Measurements from ENCODE around the gene VRK2.
"Not testable (repeated sequence)": the region's sequence is repeated elsewhere in the genome, so short reads cannot be mapped to it uniquely, and the experiment has no call there.

The VRK2 gene

DNA sequence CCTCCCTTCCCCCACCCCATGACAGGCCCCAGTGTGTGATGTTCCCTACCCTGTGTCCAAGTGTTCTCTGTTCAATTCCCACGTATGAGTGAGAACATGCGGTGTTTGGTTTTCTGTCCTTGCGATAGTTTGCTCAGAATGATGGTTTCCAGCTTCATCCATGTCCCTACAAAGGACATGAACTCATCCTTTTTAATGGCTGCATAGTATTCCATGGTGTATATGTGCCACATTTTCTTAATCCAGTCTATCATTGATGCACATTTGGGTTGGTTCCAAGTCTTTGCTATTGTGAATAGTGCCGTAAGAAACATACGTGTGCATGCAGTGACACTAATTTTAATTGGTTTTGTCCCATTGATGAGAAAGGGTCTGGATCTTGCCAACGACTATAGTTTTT lies 99.2 kb downstream of the VRK2 start:
- not testable (repeated sequence) for ATAC-seq, H3K27me3 Mint-ChIP-seq, DNase-seq, H3K4me3 Mint-ChIP-seq, H3K27ac Mint-ChIP-seq, H3K4me1 Mint-ChIP-seq, H3K9me3 Mint-ChIP-seq
- peaks cover 24% of the 10 kb centered on the region for H3K36me3 Mint-ChIP-seq (ENCODE audit: low read depth)

DNA sequence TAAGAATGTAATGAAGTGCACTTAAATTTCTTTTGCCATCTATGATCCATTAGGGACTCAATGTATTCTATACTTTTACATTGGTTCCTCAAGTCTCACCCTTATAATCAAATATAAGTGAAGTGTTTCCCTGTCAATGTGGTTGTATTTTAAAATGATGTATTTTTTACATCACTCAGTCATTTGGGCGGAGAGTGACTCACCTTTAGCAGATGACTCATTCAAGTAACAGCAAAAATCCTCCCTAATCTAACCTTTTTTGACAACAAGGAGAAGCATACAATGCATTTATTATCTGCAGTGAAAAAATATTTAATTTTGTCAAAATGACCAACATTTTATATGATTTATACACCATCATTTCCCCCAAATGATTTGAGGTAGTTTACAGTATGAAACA lies 100.1 kb downstream of the VRK2 start:
- DNase-seq, result no peak
- Mint-ChIP-seq H3K36me3 (ENCODE audit: low read depth) (peaks cover 24% of the 10 kb centered on the region), H3K27me3 (no peaks in the 10 kb centered on the region), H3K4me1 (peaks cover 8% of the 10 kb centered on the region), H3K9me3 (no peaks in the 10 kb centered on the region), H3K27ac (no peak overlapping the region), H3K4me3 (no peak overlapping the region)
- ATAC-seq, result no peak

DNA sequence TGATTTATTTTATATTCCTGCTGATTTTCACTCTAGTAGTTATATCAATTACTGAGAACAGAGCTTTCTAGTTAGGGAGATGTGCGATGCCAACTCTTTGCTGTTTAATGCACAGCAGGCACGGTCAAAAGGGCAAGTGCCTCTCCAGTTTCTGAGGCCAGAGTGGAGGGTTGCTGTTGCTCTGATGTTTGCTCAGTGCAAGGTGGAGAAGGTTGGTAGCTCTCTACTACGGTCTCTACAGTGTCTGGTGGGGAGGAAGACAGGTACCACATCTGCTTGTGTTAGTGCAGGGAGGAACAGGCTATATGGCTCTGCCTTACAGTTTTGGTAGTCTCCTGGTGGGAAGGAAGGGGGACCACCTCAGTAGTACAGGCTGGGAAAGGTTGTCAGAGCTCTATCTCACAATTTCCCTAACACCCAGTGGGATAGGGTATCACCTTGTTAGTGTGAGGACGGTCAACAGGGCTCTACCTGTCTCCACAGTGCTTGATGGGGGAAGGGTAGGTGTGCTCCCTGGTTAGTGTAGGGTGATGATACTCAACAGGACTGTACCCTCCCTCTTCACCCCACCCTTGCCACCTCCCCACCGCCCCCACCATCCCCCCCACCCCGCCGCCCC lies 108.7 kb downstream of the VRK2 start:
- DNase-seq (no peak), ATAC-seq (no peak)
- peaks cover 47% of the 10 kb centered on the region for H3K36me3 Mint-ChIP-seq (ENCODE audit: low read depth)
- no peaks in the 10 kb centered on the region for H3K4me1 Mint-ChIP-seq
- no peak overlapping the region for H3K27ac Mint-ChIP-seq
- H3K4me3 Mint-ChIP-seq, result no peak overlapping the region
- H3K27me3 Mint-ChIP-seq, result no peaks in the 10 kb centered on the region
- H3K9me3 Mint-ChIP-seq, result no peaks in the 10 kb centered on the region

DNA sequence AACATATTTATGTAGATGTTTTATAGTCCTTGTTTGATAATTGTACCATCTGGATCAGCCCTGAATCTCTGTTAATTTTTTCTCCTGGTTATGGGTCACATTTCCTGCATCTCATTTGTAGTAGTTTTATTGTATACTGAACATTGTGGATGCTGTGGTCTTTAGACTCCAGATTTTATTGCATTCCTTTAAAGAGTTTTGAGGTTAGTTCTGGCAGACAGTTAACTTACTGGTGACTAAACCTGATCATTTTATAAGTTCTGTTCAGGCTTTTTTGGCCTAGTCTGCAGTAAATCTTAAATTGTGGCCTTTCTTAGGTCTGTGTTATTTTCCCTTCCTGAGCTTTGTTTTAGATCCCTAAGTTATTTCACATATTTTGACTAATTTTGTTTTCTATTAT lies 110.2 kb downstream of the VRK2 start:
- H3K27me3 Mint-ChIP-seq, result no peaks in the 10 kb centered on the region
- no peak overlapping the region for H3K4me3 Mint-ChIP-seq
- peaks cover 60% of the 10 kb centered on the region for H3K36me3 Mint-ChIP-seq (ENCODE audit: low read depth)
- H3K4me1 Mint-ChIP-seq, result no peaks in the 10 kb centered on the region
- no peak overlapping the region for H3K27ac Mint-ChIP-seq
- DNase-seq (no peak), ATAC-seq (no peak)
- H3K9me3 Mint-ChIP-seq, result no peaks in the 10 kb centered on the region

DNA sequence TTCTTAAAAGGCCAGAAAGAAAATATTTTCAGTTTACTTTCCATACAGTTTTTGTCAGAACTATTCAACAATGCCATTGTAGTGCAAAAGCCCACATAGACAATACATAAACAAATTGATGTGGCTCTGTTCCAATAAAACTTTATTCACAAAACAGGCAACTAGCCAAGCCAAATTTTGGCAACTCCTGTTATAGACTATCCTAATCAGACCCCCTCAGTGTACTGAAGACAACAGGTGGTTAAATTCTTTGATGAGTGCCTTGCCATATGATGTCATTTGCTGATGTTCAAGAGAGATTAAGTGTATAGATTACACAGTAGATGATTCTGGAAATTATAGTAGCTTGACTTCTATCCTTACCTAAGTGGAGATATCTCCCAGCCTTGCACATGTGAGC lies 111.1 kb downstream of the VRK2 start:
- H3K9me3 Mint-ChIP-seq, result no peaks in the 10 kb centered on the region
- no peak for DNase-seq
- no peaks in the 10 kb centered on the region for H3K27me3 Mint-ChIP-seq
- H3K4me3 Mint-ChIP-seq, result no peak overlapping the region
- peaks cover 58% of the 10 kb centered on the region for H3K36me3 Mint-ChIP-seq (ENCODE audit: low read depth)
- ATAC-seq, result no peak
- H3K4me1 Mint-ChIP-seq, result no peaks in the 10 kb centered on the region
- H3K27ac Mint-ChIP-seq, result no peak overlapping the region

DNA sequence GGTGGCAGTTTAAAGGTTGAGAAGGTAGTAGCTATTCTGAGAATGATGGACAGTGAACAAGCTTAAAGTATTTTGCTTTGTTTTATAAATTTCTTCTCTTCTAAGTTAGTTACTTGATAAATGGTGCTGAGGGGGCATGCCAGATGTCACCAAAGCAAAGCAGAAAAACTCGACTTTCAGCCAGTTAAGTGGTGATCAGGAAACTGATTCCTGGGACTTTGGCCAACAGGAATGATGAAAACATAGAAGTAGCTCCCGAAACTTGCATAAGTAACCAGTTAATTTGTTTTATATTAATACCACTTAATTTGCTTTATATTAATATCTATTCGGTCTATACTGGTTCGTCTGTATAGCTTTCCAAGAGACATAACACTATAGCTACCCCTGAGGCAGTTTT lies 111.9 kb downstream of the VRK2 start:
- Mint-ChIP-seq H3K4me1 (no peaks in the 10 kb centered on the region), H3K36me3 (ENCODE audit: low read depth) (peaks cover 54% of the 10 kb centered on the region), H3K27me3 (no peaks in the 10 kb centered on the region), H3K9me3 (no peaks in the 10 kb centered on the region), H3K4me3 (no peak overlapping the region), H3K27ac (no peak overlapping the region)
- ATAC-seq (no peak), DNase-seq (no peak)

DNA sequence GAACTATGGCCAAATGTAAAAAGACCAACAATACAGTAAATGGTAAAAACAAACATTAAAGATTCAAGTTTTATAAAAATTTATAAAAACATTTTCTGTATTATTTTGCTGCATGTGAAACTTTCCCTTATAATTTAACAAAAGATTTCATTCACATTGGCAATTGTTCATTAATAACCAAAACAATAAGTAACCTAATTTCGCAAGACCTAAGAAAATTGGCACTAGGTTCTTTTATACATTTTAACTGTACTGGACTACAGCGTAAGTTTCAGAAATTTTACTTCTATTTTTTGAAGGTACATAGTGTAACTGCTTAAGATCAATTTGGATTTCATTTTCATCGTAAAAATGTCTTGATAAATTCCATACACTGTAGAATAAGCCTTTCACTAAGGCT lies 117.3 kb downstream of the VRK2 start:
- no peaks in the 10 kb centered on the region for H3K9me3 Mint-ChIP-seq
- peaks cover 27% of the 10 kb centered on the region for H3K36me3 Mint-ChIP-seq (ENCODE audit: low read depth)
- ATAC-seq (no peak), DNase-seq (no peak)
- no peaks in the 10 kb centered on the region for H3K27me3 Mint-ChIP-seq
- no peaks in the 10 kb centered on the region for H3K4me1 Mint-ChIP-seq
- H3K4me3 Mint-ChIP-seq, result no peak overlapping the region
- no peak overlapping the region for H3K27ac Mint-ChIP-seq

DNA sequence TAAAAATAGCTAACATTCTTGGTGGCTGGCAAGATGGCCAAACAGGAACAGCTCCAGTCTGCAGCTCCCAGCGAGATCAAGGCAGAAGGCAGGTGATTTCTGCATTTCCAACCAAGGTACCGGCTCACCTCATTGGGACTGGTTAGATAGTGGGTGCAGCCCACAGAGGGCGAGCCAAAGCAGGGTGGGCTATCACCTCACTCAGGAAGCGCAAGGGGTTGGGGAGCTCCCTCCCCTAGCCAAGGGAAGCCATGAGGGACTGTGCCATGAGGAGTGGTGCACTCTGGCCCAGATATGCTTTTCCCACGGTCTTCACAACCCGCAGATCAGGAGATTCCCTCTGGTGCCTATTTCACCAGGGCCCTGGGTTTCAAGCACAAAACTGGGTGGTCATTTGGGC lies 121.5 kb downstream of the VRK2 start:
- ATAC-seq, H3K4me3 Mint-ChIP-seq, H3K27me3 Mint-ChIP-seq, H3K27ac Mint-ChIP-seq, H3K4me1 Mint-ChIP-seq, DNase-seq: not testable (repeated sequence)
- Mint-ChIP-seq H3K9me3 (peaks cover 24% of the 10 kb centered on the region), H3K36me3 (ENCODE audit: low read depth) (peaks cover 35% of the 10 kb centered on the region)

DNA sequence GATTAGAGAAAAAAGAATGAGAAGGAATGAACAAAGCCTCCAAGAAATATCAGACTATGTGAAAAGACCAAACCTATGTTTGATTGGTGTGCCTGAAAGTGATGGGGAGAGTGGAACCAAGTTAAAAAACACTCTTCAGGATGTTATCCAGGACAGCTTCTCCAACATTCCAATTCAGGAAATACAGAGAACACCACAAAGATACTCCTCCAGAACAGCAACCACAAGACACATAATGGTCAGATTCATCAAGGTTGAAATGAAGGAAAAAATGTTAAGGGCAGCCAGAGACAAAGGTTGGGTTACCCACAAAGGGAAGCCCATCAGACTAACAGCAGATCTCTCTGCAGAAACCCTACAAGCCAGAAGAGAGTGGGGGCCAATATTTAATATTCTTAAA lies 123.2 kb downstream of the VRK2 start:
- H3K27ac Mint-ChIP-seq, H3K4me3 Mint-ChIP-seq, ATAC-seq, DNase-seq, H3K27me3 Mint-ChIP-seq, H3K4me1 Mint-ChIP-seq: not testable (repeated sequence)
- peaks cover 32% of the 10 kb centered on the region for H3K9me3 Mint-ChIP-seq
- peaks cover 45% of the 10 kb centered on the region for H3K36me3 Mint-ChIP-seq (ENCODE audit: low read depth)

DNA sequence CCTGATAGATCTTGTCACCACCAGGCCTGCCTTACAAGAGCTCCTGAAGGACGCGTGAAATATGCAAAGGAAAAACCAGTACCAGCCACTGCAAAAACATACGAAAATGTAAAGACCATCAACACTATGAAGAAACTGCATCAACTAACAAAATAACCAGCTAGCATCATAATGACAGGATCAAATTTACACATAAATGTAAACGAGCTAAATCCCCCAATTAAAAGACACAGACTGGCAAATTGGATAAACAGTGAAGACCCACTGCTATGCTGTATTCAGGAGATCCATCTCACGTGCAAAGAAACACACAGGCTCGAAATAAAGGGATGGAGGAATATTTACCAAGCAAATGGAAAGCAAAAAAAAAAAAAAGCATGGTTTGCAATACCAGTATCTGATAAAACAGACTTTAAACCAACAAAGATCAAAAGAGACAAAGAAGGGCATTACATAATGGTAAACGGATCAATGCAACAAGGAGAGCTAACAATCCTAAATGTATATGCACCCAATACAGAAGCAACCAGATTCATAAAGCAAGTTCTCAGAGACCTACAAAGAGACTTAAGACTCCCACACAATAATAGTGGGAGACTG lies 123.8 kb downstream of the VRK2 start:
- not testable (repeated sequence) for ATAC-seq, H3K27ac Mint-ChIP-seq, H3K27me3 Mint-ChIP-seq, H3K4me3 Mint-ChIP-seq, H3K4me1 Mint-ChIP-seq, DNase-seq
- Mint-ChIP-seq H3K9me3 (peaks cover 32% of the 10 kb centered on the region), H3K36me3 (ENCODE audit: low read depth) (peaks cover 45% of the 10 kb centered on the region)

DNA sequence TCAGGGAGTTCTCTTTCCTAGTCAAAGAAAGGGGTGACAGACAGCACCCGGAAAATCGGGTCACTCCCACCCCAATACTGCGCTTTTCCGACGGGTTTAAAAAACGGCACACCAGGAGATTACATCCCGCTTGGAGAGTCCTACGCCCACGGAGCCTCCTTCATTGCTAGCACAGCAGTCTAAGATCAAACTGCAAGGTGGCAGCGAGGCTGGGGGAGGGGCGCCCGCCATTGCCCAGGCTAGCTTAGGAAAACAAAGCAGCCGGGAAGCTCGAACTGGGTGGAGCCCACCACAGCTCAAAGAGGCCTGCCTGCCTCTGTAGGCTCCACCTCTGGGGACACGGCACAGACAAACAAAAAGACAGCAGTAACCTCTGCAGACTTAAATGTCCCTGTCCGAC lies 125.2 kb downstream of the VRK2 start:
- not testable (repeated sequence) for DNase-seq, ATAC-seq, H3K4me3 Mint-ChIP-seq, H3K27ac Mint-ChIP-seq, H3K27me3 Mint-ChIP-seq, H3K4me1 Mint-ChIP-seq
- H3K36me3 Mint-ChIP-seq (ENCODE audit: low read depth), result peaks cover 47% of the 10 kb centered on the region
- peaks cover 32% of the 10 kb centered on the region for H3K9me3 Mint-ChIP-seq

DNA sequence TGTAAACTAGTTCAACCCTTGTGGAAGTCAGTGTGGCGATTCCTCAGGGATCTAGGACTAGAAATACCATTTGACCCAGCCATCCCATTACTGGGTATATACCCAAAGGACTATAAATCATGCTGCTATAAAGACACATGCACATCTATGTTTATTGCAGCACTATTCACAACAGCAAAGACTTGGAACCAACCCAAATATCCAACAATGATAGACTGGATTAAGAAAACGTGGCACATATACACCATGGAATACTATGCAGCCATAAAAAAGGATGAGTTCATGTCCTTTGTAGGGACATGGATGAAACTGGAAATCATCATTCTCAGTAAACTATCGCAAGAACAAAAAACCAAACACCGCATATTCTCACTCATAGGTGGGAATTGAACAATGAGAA lies 130.6 kb downstream of the VRK2 start:
- H3K27ac Mint-ChIP-seq, H3K27me3 Mint-ChIP-seq, H3K4me3 Mint-ChIP-seq, H3K4me1 Mint-ChIP-seq, DNase-seq, ATAC-seq: not testable (repeated sequence)
- H3K9me3 Mint-ChIP-seq, result peaks cover 16% of the 10 kb centered on the region
- peaks cover 36% of the 10 kb centered on the region for H3K36me3 Mint-ChIP-seq (ENCODE audit: low read depth)

DNA sequence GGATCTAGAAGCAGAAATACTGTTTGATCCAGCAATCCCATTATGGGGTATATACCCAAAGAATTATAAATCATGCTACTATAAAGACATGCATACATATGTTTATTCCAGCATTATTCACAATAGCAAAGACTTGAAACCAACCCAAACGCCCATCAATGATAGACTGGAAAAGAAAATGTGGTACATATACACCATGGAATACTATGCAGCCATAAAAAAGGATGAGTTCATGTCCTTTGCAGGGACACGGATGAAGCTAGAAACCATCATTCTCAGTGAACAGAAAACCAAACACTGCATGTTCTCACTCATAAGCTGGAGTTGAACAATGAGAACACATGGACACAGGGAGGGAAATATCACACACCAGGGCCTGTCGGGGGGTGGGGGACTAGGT lies 133.6 kb downstream of the VRK2 start:
- not testable (repeated sequence) for H3K4me3 Mint-ChIP-seq, H3K4me1 Mint-ChIP-seq, H3K27ac Mint-ChIP-seq, ATAC-seq, H3K27me3 Mint-ChIP-seq, H3K9me3 Mint-ChIP-seq, DNase-seq
- H3K36me3 Mint-ChIP-seq (ENCODE audit: low read depth), result peaks cover 16% of the 10 kb centered on the region

DNA sequence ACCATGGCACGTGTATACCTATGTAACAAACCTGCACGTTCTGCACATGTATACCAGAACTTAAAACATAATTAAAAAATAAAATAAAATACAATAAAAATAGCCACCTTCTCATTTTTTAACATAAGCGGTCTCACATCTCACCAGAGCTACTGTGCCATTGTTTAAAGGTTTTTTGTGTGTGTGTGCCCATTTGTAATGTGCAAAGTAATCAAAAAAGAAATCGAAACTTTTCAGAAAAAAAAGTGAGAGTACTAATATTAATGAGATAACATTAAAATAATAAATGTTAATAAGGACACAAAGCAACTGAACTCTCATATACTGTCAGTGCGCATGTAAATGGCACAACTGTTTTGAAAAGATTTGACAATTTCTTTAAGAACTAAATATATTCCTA lies 134.0 kb downstream of the VRK2 start:
- Mint-ChIP-seq H3K9me3 (peaks cover 7% of the 10 kb centered on the region), H3K27ac (no peak overlapping the region), H3K36me3 (ENCODE audit: low read depth) (peaks cover 14% of the 10 kb centered on the region), H3K4me3 (no peak overlapping the region), H3K4me1 (no peaks in the 10 kb centered on the region), H3K27me3 (no peaks in the 10 kb centered on the region)
- DNase-seq (no peak), ATAC-seq (no peak)

DNA sequence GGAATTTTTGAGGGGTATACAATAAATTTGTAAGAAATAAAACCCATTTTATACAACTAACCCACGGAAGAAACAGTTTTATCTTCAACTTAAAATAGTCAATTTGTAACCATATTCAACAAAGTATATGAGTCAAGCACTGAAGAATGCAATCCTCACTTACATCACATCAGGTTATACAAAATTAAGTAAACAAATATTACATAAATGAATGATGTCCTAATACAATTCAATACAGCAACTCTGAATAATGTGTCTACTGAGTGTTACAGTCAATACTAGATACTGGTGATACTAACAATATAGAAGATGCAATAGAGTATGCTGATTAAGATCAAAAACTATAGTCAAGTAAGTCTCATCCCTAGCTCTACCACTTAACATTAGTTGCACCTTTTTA lies 135.9 kb downstream of the VRK2 start:
- H3K27me3 Mint-ChIP-seq, result no peaks in the 10 kb centered on the region
- no peaks in the 10 kb centered on the region for H3K4me1 Mint-ChIP-seq
- H3K36me3 Mint-ChIP-seq (ENCODE audit: low read depth), result peaks cover 19% of the 10 kb centered on the region
- no peak overlapping the region for H3K27ac Mint-ChIP-seq
- ATAC-seq (no peak), DNase-seq (no peak)
- H3K4me3 Mint-ChIP-seq, result no peak overlapping the region
- H3K9me3 Mint-ChIP-seq, result peaks cover 7% of the 10 kb centered on the region

DNA sequence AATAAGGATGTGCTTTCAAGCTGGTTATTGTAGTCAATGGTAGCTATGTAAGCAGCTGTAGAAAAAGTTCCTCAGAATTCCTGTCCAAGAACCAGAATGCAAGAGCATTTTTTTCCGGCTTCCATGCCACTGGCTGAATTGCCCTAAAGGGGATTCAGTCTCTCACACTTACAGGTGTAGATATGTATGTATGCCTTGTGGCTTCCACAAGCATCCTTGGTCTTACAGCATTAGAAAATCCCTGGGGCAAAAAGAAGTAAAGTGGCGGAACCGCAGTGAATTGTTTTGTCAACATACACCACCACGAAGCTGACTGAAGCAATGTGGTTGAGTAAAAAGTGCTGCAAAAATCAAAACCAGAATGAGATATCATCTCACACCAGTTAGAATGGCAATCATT lies 139.9 kb downstream of the VRK2 start:
- no peaks in the 10 kb centered on the region for H3K4me1 Mint-ChIP-seq
- H3K27me3 Mint-ChIP-seq, result no peaks in the 10 kb centered on the region
- H3K9me3 Mint-ChIP-seq, result no peaks in the 10 kb centered on the region
- H3K4me3 Mint-ChIP-seq, result no peak overlapping the region
- H3K27ac Mint-ChIP-seq, result no peak overlapping the region
- ATAC-seq (no peak), DNase-seq (no peak)
- H3K36me3 Mint-ChIP-seq (ENCODE audit: low read depth), result peaks cover 18% of the 10 kb centered on the region

Data from activated naive CD8-positive, alpha-beta T cell treated with anti-CD3 and anti-CD28 coated beads, Interleukin-2, amount 50 U/mL, for 24 hours (primary cell).